HG03045 (cell line): ENCODE measurements around the gene C4orf36.

Experiments used
- ATAC-seq: cut with Tn5 transposase; IDR thresholded peaks from one replicate; pipeline ENCODE4 v1.9.1; 2021; ENCODE audit warnings: mild to moderate bottlenecking, moderate library complexity; ENCODE audit not compliant: unreplicated experiment

The C4orf36 gene

DNA sequence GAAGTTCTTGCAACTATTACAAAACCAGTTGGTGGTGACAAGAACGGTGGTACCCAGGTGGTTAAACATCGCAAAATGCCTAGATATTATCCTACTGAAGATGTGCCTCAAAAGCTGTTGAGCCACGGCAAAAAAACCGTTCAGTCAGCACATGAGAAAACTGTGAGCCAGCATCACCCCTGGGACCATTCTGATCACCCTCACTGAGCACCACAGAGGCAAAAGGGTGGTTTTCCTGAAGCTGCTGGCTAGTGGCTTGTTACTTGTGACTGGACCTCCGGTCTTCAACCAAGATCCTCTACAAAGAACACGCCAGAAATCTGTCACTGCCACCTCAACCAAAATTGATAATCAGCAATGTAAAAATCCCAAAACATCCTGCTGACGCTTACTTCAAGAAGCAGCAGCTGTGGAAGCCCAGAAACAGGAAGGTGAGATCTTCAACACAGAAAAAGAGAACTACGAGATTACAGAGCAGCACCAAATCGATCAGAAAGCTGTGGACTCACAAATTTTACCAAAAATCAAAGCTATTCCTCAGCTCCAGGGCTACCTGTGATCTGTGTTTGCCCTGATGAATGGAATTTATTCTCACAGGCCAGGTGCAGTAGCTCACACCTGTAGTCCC lies 21.7 kb downstream of the C4orf36 start:
- no peak for ATAC-seq

DNA sequence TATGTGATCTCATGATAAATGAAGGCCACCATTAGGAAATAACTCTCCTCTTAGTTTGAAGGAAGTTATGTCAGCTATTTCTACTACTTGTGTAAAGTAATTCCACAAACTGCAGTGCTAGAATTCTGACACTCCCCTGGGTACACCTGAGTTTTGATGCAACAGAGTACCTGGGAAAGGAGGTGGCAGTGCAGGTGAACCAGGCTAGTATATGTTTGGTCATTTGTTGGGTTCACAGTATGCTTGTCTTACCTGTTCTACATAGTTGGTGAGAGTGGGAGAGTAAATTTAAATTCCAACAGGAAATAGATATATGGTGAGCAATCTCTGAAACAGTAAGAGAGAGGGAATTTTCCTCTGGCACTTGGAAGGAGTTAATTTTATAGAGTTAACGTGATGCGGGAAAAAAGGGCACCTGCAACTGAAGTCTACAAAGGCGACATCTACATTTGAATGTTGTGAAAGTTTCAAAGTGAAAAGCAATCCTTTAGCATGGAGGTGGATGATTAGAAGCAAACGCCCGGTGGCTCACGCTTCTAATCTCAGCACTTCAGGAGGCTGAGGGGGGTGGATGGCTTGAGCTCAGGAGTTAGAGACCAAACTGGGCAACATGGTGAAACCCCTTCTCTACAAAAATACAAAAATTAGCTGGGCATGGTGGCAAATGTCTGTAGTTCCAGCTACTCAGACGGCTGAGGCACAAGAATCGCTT lies 34.7 kb downstream of the C4orf36 start:
- ATAC-seq: no peak

DNA sequence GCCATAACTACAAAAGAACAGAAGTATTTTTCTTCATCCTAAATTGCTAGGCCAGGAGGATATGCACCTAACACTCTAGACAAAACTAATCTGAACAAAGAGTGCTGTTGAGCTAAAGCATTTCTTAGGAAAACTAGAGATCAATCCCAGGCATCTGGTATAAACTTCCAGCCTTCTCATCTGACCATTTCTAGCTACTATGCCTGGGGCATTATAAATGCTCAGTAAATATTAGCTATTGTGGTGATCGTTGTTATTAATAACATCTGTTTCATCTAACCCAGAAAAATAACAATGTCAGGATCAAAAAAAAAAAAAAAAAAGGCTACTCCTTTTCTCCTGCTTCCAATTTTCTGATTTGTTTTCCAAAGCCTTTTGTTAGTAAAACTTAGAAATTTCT lies 35.3 kb downstream of the C4orf36 start:
- ATAC-seq: no peak

DNA sequence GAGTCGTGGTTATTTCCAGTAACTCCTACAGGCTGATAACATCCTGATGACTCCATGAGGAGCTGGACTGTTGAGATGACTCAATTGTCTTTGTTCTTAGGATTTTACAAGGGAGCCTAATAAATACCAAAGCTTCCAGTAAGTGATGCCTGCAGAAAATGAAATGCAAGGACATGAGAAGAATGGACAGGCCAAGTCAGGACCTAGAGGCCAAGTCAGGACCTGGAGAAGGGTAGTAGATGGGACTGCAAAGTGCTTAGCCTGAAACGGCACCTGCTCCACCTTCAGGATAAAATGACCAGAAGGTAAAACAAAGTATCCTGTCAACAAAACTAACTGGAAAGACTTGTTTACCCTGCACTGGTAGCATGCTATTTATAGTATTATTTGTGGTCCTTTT lies 36.6 kb downstream of the C4orf36 start:
- no peak for ATAC-seq

DNA sequence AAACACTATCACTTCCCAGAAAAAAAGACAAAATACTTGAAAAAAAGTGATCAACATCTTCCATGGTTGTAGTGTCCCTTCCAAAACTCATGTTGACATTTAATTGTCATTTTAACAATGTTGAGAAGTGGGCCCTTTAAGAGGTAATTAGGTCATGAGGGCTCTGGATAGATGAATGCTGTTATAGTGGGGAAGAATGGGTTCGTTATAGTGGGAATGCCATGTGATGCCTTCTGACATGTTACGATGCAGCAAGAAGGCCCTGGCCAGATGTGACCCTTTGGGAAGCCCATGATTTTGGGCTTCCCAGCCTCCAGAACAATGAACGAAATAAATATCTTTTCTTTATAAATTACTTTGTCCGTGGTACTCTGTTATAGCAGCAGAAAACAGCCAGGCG lies 39.0 kb downstream of the C4orf36 start:
- ATAC-seq: no peak

DNA sequence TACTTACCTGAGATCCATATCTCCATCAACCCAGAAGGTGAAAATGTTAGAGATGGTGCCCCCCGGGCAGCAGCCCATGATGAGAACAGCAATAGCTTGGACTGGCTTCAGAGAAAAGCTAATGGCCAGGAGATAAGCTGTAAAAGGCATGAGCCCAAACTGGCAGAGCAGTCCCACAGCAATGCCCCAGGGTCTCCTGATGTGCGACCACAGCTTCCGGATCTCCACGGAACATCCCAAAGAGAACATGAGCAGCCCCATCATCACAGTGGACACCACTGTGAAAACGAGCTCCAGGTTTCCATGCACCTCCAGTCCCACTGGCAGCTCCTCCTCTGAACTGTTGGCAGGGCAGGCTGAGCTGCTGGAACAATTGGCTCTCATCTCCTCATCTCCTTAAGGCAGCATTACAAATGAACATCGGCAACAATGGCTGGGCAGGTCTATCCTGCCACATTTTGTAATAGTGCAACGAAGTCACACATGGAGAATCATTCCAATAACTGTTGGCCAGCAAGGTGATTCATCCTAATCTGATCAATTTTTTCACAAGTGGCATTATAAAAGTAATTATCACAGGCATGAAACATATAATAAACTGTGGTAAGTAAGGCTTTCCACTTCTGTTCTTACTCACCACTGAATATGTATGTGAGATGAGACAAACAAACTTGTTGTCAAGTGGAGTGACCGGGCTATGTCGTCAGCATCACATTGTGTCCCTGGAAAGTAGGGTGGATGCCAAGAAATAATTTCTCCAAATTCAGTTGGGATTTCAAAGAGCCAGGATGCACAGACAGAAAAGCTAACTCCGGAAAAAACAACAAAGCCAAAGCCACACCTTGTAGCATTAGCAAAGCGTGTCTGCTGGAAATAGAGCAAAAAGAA lies 43.2 kb downstream of the C4orf36 start, which contains the start of gene SLC10A6:
SLC10A6 (minus strand) TSS at position 653 of the 888 bp plus-strand sequence; CDS start at position 384, 269 bp downstream.
- no peak for ATAC-seq

DNA sequence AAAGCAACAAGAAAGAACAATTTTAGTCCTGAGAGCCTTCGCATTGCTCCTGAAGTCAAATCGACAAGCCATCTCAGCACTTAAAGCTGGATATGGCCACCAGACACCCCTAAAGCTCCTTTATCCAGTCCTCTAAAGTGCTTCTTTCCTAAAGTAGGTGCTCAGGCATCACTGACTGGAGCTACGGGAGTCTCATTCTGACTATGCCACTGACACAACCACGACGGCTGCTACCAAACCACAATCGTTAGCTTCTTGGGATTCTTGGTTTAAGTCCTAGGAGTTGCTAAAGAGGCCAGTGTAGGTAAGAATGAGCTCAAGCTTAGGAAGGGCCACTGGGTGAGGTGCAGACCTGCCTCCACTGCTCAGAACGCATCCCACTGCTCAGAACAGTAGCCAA lies 44.1 kb downstream of the C4orf36 start:
- no peak for ATAC-seq

DNA sequence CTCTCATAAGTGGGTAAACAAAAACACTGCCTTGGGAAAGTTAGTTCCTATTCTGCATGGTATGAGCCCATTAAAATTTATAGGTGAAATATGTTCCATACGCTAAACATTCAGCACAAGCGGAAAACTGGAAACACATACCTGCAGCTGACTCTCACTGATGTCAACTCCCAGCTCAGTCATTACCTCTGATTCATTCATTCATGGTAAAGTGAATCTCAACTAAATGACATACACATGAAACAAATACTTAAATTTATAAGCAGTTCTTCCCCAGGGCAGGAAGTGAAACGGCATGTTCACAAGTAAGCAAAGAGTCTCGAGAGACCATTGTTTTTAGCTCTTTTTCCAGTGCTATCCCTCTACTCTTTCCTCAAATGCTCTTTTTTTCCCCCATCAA lies 44.7 kb downstream of the C4orf36 start:
- ATAC-seq: no peak

DNA sequence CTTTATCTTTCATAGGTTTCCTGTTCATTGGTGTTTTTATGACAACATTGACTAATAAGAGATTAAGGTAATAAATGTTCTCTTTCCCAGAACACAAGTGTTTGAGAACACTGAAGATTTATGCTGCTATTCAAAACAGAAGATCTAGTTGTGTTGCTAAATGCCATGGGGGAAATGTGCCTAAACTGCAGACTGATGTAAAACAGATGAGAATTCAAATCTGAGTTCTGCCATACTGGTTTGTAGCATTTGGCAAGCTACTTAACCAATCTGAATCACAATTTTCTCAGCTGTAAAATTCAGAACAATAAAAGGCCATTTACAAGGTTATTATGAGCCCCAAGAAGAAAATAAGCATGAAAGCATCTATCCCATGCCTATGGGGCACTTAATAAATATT lies 45.3 kb downstream of the C4orf36 start:
- no peak for ATAC-seq

DNA sequence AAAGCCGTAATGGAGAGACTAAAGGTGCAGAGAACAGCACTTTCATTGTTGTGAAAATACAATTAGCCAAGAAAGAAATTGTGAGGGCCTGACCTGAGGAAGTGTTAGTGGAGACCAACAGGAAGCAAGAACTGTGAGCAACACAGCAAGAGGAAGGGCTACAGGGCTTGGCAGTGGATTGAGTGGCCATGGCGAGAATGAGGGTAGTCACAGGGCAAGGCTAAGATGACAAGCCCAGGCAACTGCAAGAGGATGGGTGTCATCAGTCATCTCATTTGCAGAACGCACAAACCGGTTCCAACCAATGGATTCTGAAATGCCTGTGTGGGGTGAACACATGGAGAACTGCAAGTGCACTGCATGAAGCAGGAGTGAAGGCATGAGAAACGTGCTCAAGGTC lies 46.6 kb downstream of the C4orf36 start:
- no peak for ATAC-seq

DNA sequence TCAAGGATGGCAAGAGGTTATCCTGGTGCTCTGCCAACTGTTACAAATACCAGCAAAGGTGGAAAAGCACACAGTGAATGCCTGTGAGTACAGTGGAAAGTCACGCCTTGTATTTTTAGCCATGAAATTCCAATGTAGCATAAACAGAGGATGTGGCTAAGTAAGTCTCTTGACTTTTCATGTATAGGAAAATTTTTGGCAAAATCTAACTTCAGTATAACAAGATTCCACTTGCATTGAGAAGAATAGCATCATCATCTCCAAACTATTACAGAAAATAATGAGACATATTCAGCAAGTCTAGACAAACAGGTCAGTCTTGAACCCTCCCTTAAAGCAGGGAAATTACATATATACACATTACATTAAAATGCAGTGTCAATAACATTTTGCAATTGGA lies 50.9 kb downstream of the C4orf36 start:
- no peak for ATAC-seq

DNA sequence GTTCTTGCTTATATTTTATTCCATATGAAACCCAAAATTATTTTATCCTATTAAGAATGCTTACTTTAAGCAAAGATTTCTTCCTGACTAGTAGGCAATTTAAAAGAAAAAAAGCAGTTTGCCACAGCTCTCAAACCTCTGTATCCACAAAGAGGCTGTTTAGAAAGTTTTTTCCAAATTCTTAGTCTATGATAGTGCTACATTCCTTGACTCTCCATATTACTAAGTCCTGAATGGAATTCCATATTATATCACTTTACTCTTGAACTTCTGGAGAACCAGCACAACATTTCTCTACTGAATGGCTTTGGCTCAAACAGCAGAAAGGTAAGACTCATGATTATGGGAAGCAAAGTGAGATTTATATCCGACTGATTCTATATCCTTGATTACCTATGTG lies 51.4 kb downstream of the C4orf36 start:
- ATAC-seq: no peak

DNA sequence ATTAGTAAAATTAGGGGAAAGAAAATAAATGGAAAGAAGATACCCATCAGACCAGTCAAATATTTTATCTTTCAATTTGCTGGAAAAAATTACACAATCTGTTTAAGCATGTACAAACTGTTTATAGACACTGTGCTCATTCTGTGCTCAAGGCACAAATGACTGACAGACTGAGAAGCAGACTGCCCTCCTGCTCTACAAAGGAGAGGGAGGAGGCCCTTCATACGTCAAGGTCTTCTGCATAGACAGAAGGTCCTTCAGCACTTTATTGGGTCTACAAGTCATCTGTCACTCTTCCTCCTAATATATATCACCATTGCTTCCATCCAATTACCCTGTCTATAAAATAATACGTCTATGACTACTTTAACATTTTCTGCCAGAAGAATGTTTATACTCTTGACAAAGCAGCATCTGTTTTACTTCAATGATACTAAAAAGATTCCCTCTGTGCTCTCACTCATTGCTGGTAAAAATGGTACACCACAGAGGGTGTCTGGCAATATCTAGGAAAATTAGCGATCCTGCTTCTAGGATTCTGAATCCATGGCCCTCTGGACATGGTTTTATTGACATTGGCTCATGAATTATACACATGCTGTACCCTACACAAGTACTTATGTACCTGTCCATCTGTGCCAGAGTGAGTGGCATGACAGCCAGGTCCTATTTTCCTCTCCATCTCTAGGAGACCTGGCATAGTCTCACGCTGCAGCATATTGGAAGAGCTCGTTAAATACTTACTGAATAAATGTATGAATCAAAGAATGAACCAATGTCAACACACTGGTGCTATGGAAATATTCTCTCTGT lies 54.3 kb downstream of the C4orf36 start:
- ATAC-seq: no peak

DNA sequence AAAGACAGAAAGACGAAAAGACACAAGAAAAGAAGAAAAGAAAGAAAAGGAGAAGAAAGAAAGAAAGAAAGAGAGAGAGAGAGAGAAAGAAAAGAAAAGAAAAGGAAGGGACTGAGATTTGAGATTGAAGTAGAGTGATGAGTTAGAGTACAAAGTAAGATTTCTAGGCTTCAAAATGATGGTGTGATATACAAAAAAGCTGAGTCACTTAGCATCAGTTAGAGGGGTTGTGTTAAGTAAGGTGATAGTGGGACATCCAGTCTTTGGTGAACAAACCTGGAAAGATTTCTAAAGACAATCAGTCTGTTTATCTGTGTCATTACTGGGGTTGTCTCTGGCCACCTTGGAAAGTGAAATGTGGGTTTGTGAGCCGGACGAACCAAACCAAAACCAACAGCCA lies 56.5 kb downstream of the C4orf36 start:
- no peak for ATAC-seq

DNA sequence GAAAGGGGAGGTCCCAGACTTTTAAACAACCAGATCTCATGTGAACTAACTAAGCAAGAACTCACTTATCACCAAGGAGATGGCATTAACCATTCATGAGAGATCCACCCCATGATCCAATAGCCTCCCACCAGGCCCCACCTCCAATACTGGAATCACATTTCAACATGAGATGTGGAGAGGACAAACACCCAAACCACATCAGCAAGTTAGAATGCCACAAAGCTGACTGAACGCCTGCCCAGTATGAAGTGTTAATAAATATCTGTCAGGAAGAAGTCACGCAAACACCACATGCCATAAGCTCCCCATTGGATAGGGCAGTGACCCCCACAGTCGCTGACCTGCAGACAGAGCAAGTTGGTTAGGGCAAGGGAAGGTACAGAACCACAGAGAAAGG lies 57.3 kb downstream of the C4orf36 start:
- no peak for ATAC-seq

DNA sequence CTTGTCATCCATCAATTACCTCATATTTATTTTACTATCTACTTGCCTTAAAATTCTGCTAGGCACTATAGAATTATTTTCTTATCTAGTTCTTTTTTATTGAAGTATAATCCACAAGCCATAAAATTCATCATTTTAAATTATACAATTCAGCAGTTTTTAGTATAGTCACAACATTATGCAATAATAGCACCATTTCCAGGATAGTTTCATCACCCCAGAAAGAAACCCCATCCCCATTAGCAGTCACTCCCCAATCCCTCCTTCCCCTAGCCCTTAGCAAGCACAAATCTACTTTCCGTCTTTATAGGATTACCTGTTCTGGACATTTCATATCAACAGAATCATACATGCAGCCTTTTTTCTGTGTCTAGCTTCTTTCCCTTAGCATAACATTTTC lies 58.6 kb downstream of the C4orf36 start:
- ATAC-seq: no peak

DNA sequence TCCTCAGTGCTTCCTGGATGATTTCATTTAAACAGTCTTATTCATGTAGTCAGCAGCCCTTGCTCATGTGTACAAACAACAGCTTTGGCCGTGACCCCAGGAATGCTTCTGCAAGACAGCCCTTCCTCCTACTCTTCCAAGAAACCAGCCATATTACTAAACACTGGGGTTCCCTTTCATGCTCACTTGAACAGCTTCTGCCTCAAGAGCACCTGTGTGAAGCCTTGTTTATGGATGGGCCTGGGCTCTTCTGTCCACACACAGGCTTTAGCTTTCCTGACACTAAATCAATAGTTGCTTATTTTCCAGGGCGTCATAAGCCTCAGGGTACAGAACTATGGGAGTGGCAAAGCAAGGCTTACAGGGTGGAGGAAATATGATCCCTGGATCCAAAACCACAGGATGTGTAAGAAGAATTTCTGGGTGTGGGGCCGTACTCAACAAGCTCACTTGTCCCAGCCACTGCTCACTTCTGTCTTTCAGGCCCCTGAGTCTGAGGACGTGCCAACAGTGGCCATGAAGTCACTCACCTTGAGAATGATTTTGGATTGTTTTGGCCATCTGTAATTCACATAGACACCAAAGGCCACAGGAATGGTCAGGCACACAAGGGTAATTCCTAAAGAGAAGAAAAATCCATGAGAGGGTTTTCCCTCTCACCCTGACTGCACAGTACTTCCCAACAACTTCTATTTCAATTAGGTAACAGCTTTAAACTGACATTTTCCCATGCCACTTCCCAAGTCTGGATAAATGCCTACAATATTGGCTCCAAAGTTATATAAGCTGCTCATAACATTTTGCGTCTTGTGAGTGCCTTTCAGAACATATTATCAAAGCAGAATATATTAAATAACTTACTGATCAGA lies 60.7 kb downstream of the C4orf36 start:
- no peak for ATAC-seq
